ENCODE measurements around the gene FBXL20.

DNA sequence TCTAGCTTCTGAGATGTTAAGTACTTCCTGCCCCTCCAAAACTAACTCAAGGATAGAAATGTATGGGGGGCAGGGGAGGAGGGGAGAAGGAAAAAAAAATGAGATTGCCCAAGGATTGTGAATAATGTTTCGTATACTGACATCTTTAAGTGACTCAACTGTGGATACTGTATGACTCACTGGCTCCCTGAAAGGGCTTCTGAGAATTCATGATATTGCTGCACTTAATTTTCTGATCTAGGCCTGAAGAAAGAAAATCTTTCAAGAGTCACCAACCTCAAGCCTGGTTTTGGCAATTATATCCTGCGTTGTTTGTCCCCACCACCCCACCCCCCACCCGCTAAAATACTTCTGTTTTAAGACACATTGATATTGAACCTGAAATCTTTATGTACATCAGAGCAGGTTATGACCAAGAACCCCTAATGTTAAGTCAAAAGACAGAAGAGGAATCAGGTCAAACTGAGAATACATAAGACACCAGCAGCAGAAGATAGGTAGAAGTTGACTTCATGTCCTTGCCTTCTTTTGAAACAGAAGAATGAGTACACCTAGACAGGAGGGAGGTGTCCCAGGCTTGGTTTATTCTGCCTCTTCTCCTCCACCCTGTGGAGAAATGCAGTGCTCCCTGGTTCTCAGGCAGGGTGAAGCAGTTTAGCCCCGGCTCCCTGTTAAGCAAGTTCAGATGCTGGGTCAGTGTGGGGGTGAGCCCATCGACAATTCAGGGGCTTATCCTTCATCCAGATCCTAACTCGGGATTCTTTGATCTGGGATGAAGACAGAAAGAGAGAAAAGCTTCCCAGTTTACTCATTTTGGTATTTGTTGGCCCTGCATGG, 3.3 kb upstream of the FBXL20 start:
- TF ChIP-seq GATA2 (IDR thresholded peaks at IDR 0.05; ENCODE audit: low read depth, low read length) (no peak), GATA3 (IDR thresholded peaks at IDR 0.05; ENCODE audit: low read depth, low read length) (no peak)
